ENCODE measurements around the gene CFAP74.

Gene CFAP74

DNA sequence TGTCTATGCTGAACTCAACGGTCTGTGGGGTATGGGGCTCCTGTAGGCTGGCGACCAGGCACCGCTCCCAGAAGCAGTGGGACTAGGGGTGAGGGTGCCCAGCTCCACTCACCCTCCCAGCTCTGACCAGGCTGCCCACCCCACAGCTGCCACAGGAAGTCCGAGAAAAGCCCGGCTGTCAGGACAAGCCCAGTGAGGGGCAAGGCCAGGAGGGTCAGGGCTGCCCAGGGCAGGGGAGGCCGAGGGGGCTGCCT is 81.0 kb downstream of the CFAP74 start:
- TF ChIP-seq, protein P1, sequence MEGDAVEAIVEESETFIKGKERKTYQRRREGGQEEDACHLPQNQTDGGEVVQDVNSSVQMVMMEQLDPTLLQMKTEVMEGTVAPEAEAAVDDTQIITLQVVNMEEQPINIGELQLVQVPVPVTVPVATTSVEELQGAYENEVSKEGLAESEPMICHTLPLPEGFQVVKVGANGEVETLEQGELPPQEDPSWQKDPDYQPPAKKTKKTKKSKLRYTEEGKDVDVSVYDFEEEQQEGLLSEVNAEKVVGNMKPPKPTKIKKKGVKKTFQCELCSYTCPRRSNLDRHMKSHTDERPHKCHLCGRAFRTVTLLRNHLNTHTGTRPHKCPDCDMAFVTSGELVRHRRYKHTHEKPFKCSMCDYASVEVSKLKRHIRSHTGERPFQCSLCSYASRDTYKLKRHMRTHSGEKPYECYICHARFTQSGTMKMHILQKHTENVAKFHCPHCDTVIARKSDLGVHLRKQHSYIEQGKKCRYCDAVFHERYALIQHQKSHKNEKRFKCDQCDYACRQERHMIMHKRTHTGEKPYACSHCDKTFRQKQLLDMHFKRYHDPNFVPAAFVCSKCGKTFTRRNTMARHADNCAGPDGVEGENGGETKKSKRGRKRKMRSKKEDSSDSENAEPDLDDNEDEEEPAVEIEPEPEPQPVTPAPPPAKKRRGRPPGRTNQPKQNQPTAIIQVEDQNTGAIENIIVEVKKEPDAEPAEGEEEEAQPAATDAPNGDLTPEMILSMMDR (IDR thresholded peaks at IDR 0.05; ENCODE audit: low read depth, low read length), result no peak
- DNase-seq (ENCODE audit: extremely low read depth, low read depth), result no peak

DNA sequence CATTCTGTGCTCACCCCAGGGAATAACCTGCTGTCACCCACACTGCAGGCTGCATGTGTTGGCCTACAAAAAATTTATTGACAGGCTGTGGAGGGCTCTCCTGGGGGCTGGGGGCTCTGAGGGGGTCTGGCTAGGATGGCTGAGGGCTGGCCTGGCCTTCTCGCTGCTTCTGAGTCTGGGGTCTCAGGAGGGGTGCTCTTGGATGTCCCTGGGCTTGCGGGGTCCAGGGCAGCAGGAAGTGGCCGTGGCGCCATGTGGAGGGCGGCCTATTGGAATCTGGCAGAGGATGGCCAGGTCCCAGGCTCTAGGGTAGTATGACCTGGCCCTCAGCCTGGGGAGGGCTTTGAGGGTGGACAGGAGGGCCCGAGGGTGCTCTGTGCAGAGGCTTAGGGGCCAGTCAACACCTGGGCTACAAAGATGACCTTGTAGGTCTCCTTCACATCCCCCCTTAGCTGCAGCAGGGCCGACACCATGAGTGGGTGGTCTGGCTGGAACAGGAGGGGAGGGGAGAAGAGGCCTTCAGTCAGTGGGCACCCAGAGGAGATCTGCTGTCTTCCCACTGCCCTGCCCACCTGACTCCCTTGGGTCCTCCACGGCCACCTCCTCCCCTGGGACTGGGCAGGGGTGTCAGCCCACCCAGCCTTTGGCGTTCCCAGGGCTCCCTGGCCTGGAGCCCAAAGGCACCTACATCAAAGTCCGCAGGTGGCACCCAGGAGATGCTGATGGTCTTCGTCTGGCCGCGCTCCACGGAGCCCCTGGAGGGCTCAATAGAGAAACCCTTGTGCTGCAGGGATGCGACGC is 81.5 kb downstream of the CFAP74 start:
- TF ChIP-seq, protein P1 (IDR thresholded peaks at IDR 0.05; ENCODE audit: low read depth, low read length), result no peak
- no peak for DNase-seq (ENCODE audit: extremely low read depth, low read depth)

DNA sequence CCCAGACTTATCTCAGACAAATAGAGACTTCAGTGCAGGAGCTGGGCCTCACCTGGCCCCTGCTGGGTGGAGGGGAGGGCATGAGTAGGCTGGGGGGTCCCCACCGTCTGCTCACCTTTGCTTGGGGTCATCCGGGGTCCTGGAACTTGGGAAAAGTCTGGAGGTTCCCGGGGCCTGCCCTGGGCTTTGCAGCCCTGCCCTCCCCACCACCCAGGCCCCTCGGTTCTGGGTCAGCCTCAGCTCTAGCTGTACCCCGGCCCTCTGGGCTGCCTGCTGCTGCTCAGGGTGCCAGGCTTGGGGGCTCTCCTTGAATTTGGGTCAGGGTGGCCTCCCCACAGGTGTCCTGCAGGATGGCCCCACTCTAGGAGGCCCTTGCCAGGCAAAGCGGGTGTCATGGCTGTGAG is 82.1 kb downstream of the CFAP74 start:
- no peak for DNase-seq (ENCODE audit: extremely low read depth, low read depth)
- TF ChIP-seq, protein P1 (IDR thresholded peaks at IDR 0.05; ENCODE audit: low read depth, low read length), result no peak

DNA sequence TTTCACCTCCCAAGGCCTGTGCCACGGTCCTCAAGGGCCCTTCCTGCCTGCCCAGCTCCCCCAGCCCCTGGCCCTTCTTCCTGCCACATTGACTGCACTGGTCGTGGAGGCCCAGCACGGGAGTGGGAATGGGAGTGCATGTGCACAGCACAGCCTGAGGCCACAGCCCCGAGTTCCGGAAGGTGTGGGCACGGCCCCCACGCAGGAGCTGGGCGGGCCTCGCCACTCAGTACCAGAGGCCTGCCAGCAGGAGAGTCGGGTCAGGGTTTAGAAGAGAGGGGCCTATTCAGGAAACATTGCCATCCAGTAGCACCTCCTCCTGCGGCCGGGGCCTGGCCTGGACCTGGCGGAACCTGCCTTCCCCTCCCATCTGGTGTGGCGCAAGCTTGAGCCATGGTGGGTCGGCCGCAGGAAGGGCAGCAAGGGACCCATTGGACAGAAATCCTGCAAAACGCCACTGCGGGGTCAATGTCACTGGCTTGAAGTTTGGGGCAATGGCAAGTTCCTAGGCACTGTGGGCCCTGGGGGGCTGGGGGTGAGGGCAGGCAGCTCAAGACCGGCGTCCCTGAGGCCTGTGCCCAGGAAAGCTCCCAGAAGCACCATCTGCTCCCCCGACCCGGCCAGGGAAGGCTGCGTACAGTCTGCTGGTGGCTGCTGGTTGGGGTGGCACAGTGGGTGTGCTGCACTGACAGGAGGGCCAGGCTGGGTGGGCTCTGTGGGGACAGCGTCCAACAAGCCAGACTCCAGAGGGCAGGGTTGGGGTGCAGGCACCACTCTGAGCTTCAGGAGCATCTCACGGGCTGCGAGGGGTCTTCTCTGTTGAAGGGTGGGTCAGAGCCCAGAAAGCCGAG is 82.8 kb downstream of the CFAP74 start:
- TF ChIP-seq, protein P1 (IDR thresholded peaks at IDR 0.05; ENCODE audit: low read depth, low read length), result no peak
- no peak for DNase-seq (ENCODE audit: extremely low read depth, low read depth)

DNA sequence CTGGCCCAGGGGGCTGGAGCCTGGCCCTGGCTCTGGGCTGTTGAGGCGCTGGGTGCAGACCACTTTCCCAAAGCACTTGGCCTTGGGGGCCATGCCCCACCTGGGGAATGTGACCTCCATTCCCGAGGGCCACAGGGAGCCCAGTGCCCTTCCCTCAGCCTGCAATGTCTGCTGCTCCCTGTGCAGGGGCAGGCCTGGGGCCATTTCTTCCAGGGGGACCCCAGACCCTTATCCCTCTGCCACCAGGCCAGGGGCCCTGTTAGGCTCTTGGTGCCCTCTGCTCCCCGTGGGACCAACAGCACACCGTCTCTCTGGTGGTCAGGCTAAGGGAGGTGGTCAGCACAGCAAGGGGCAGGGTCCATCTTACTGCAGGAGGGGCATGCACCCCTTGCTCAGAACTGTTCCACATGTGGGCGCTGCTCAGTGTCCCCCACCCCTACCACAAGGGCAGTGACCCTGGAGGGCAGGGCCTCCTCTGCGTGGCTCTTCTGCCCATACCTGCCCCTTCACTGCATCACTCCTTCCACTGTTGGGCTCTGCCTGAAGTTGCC is 83.5 kb downstream of the CFAP74 start:
- DNase-seq (ENCODE audit: extremely low read depth, low read depth), result no peak
- TF ChIP-seq, protein P1 (IDR thresholded peaks at IDR 0.05; ENCODE audit: low read depth, low read length), result no peak

DNA sequence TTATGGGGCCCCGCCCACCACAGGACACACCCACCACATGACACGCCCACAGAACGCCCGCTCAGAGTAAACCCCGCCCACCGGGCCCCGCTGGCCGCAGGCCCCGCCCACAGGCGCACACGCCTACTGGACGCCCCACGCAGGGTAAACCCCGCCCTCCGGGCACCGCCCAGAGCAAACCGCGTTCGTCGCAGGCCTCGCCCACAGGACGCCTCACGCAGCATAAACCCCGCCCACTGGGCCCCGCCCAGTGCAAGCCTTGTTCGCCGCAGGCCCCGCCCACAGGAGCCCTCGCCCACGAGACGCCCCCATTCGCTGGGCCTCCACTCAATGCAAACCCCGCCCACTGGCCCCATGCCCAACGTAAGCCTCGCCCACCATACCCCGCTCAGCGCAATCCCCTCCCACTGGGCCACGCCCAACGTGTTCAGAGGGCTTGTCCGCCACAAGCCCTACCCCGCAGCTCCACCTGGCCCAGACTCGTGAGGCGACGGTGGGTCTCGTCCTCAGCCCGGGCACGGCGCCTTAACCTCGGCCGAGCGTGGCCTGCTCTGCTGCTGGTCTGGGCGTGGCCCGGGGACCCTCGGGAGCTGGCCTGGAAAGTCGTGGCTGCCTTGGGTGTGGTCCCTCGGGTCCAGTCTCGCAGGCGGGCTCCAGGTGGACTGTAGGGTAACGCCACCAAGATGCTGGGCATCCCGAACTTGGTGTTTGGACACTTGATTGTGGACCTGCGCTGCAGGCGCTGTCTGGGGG is 84.1 kb downstream of the CFAP74 start:
- DNase-seq (ENCODE audit: extremely low read depth, low read depth), result peak; percentile 90
- TF ChIP-seq, protein P1 (IDR thresholded peaks at IDR 0.05; ENCODE audit: low read depth, low read length), result no peak

Data from AG09319 (cell line).